NCI-H1105 (cell line): ENCODE measurements around the gene PHF3.
A peak's percentile ranks its signal among the peaks of the same experiment; 100 is the strongest.
"Not testable (repeated sequence)": the region's sequence is repeated elsewhere in the genome, so short reads cannot be mapped to it uniquely, and the experiment has no call there.

Experiments
- DNase-seq: peaks from one replicate; lab custom pipeline; 2025; lab: John Stamatoyannopoulos, UW

The PHF3 gene

GRCh38 chr6:63708631-63709030, 73.0 kb downstream of the PHF3 start:
- DNase-seq: no peak

- no peak for DNase-seq
Observed at GRCh38 chr6:63709148-63709547, 73.5 kb downstream of the PHF3 start.

GRCh38 chr6:63713332-63713731, 77.7 kb downstream of the PHF3 start:
- no peak for DNase-seq

- no peak for DNase-seq
Observed at GRCh38 chr6:63714091-63714490, 78.5 kb downstream of the PHF3 start.

GRCh38 chr6:63716169-63716568, 80.6 kb downstream of the PHF3 start:
- no peak for DNase-seq

GRCh38 chr6:63721181-63721580, 85.6 kb downstream of the PHF3 start:
- no peak for DNase-seq

- no peak for DNase-seq
Observed at GRCh38 chr6:63724721-63725120, 89.1 kb downstream of the PHF3 start.

- no peak for DNase-seq
Observed at GRCh38 chr6:63730311-63730710, 94.7 kb downstream of the PHF3 start.

- no peak for DNase-seq
Observed at GRCh38 chr6:63731930-63732329, 96.3 kb downstream of the PHF3 start.

GRCh38 chr6:63732336-63732735, 96.7 kb downstream of the PHF3 start:
- no peak for DNase-seq

- no peak for DNase-seq
Observed at GRCh38 chr6:63734923-63735322, 99.3 kb downstream of the PHF3 start.

- DNase-seq: not testable (repeated sequence)
Observed at GRCh38 chr6:63738190-63738589, 102.6 kb downstream of the PHF3 start.

GRCh38 chr6:63739094-63739687, 103.6 kb downstream of the PHF3 start:
- no peak for DNase-seq

- no peak for DNase-seq
Observed at GRCh38 chr6:63740709-63741108, 105.1 kb downstream of the PHF3 start.

- no peak for DNase-seq
Observed at GRCh38 chr6:63742060-63742459, 106.5 kb downstream of the PHF3 start.

GRCh38 chr6:63743691-63744090, 108.1 kb downstream of the PHF3 start:
- no peak for DNase-seq

GRCh38 chr6:63744810-63745209, 109.2 kb downstream of the PHF3 start:
- DNase-seq: no peak

GRCh38 chr6:63745784-63746183, 110.2 kb downstream of the PHF3 start:
- no peak for DNase-seq

GRCh38 chr6:63750400-63750799, 114.8 kb downstream of the PHF3 start:
- DNase-seq: no peak

- not testable (repeated sequence) for DNase-seq
Observed at GRCh38 chr6:63757275-63757674, 121.7 kb downstream of the PHF3 start.

GRCh38 chr6:63757826-63758225, 122.2 kb downstream of the PHF3 start:
- no peak for DNase-seq

- no peak for DNase-seq
Observed at GRCh38 chr6:63759605-63760105, 124.1 kb downstream of the PHF3 start.

- no peak for DNase-seq
Observed at GRCh38 chr6:63760199-63760598, 124.6 kb downstream of the PHF3 start.

GRCh38 chr6:63764318-63764916, 128.8 kb downstream of the PHF3 start:
- peak; percentile 29 for DNase-seq
